Measurements from ENCODE around the gene RMI2.

RMI2 gene

GRCh38 chr16:11380836-11381235 lies 35.6 kb downstream of the RMI2 start:
- H3K9me3 ChIP-seq (ENCODE audit: control insufficient read depth, insufficient read depth, low read depth, low read length) = no peaks in the 10 kb centered on the region
- ChIA-PET CTCF (interaction anchor here (0.6 to 2.5 kb wide), 4 partner anchors 9 to 411 kb away, joined by 3 to 10 read pairs (median 4); partner anchors contain the start of gene SOCS1), POLR2A (no interaction called here)
- no peaks in the 10 kb centered on the region for H3K36me3 ChIP-seq (ENCODE audit: control insufficient read depth in 2 of 2, insufficient read depth in 1 of 2, low read length in 2 of 2)
- H3K4me1 ChIP-seq (ENCODE audit: control insufficient read depth, insufficient read depth, low read length) = no peaks in the 10 kb centered on the region
- H3K27ac ChIP-seq (ENCODE audit: extremely low read depth, low read depth, low read length) = no peak overlapping the region
- TF ChIP-seq ZNF112 (tag by site-specific recombination; IDR thresholded peaks at IDR 0.05) (no peak), ZNF148 (tag by site-specific recombination; IDR thresholded peaks at IDR 0.05; ENCODE audit: borderline replicate concordance) (no peak), ZNF658 (tag by site-specific recombination; IDR thresholded peaks at IDR 0.05) (no peak), ATF2 (tag by site-specific recombination; IDR thresholded peaks at IDR 0.05; ENCODE audit: low read depth) (no peak), ZNF510 (tag by site-specific recombination; IDR thresholded peaks at IDR 0.05; ENCODE audit: insufficient replicate concordance) (no peak), ZFP69B (tag by site-specific recombination; IDR thresholded peaks at IDR 0.05) (no peak), ZNF561 (tag by site-specific recombination; IDR thresholded peaks at IDR 0.05; ENCODE audit: borderline replicate concordance) (no peak), ZBTB26 (tag by site-specific recombination; optimal IDR thresholded peaks at IDR 0.05) (no peak), ZBTB11 (tag by site-specific recombination; conservative IDR thresholded peaks at IDR 0.05; ENCODE audit: low read depth) (no peak)
- H3K4me3 ChIP-seq (ENCODE audit: low read depth, low read length) = no peak overlapping the region

- Histone ChIP-seq H3K36me3 (ENCODE audit: control insufficient read depth in 2 of 2, insufficient read depth in 1 of 2, low read length in 2 of 2) (no peaks in the 10 kb centered on the region), H3K4me1 (ENCODE audit: control insufficient read depth, insufficient read depth, low read length) (no peaks in the 10 kb centered on the region), H3K4me3 (ENCODE audit: low read depth, low read length) (no peak overlapping the region), H3K9me3 (ENCODE audit: control insufficient read depth, insufficient read depth, low read depth, low read length) (no peaks in the 10 kb centered on the region), H3K27ac (ENCODE audit: extremely low read depth, low read depth, low read length) (no peak overlapping the region)
- ChIA-PET CTCF (interaction anchor here (0.5 to 2.5 kb wide), 6 partner anchors 12 to 1133 kb away, joined by 3 to 11 read pairs (median 4); no protein-coding TSS in a partner anchor), POLR2A (no interaction called here)
- TF ChIP-seq ZNF707 (tag by site-specific recombination; IDR thresholded peaks at IDR 0.05) (no peak), ZNF148 (tag by site-specific recombination; IDR thresholded peaks at IDR 0.05; ENCODE audit: borderline replicate concordance) (no peak), ZNF354C (tag by site-specific recombination; IDR thresholded peaks at IDR 0.05; ENCODE audit: borderline replicate concordance, low read depth) (no peak), ZNF211 (tag by site-specific recombination; IDR thresholded peaks at IDR 0.05; ENCODE audit: low read depth) (no peak), ZNF473 (tag by site-specific recombination; IDR thresholded peaks at IDR 0.05) (no peak), ZNF624 (tag by site-specific recombination; IDR thresholded peaks at IDR 0.05) (no peak), GLIS1 (tag by site-specific recombination; IDR thresholded peaks at IDR 0.05) (peak; percentile 82), ZFP41 (tag by site-specific recombination; IDR thresholded peaks at IDR 0.05; ENCODE audit: borderline replicate concordance) (no peak), ZIC2 (tag by site-specific recombination; IDR thresholded peaks at IDR 0.05) (peak; percentile 99), TCF7L2 (IDR thresholded peaks at IDR 0.05; ENCODE audit: borderline replicate concordance, low read depth, low read length) (no peak), ZNF610 (tag by site-specific recombination; IDR thresholded peaks at IDR 0.05; ENCODE audit: borderline replicate concordance) (no peak), MZF1 (tag by site-specific recombination; IDR thresholded peaks at IDR 0.05; ENCODE audit: borderline replicate concordance) (no peak)
Measured at GRCh38 chr16:11383481-11384183, 38.4 kb downstream of the RMI2 start.
